Fibroblast of peridontal ligament (primary cell): ENCODE data around the gene STX1B.

ENCODE experiments used
- DNase-seq: peaks from one replicate; pipeline ENCODE4 v3.0.0-alpha.2; 2010; ENCODE audit errors: extremely low read depth

The STX1B gene

GRCh38 chr16:30979170-30980022 is 31.0 kb downstream of the STX1B start:
- DNase-seq: no peak

DNA sequence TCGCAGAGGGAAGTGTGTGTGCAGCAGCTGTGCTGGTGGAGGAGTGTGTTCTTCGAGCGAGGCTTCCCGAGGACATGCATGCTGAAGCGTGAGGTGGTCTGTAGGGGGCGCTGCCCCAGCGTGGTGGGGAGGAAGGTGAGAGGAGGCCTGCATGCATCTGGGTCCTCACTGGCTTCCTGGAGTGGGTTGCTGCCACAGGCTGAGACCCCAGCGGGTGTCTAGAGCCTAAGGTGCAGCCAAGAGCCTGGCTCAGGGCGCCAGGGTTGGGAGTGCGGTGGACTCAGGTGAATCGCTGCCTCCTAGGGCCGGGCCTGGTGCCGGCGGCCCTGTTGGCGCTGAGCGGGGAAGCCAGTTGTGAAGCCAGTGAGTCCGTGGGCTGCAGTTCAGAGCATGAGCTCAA is 32.9 kb downstream of the STX1B start:
- no peak for DNase-seq

DNA sequence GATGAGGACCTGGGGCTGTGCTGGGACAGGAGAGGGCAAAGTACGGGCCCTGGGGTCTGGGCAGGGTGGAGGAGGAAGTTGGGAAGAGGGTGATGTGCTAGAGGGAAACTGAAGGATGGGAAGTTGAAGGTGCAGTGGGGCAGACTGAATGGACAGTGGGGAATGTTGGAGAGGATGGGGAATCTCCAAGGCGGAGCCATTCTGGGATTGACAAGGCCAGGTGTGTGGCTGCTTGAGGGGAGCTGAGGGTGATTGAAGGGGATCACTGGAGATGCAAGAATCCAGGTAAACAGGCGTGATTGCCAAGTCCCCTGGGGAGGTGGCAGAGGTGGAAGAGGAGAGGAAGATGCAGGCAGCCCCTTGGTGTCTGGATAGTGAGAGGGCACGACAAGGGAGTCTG is 34.0 kb downstream of the STX1B start:
- DNase-seq: no peak

- DNase-seq: no peak
These were observed 36.1 kb downstream of the STX1B start for GRCh38 chr16:30974348-30974747.

GRCh38 chr16:30972872-30973271 is 37.6 kb downstream of the STX1B start:
- DNase-seq: no peak

DNA sequence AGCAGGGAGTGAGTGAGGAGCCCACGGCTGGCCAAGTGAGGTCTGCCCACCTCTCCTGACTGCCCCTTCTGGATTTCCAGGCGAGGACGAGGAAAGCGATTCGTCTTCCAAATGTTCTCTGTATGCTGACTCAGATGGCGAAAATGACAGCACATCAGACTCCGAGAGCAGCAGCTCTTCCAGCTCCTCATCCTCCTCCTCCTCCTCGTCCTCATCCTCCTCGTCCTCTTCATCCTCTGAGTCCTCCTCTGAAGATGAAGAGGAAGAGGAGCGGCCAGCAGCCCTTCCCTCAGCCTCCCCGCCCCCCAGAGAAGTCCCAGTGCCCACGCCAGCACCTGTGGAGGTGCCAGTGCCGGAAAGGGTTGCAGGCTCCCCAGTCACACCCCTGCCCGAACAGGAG is 39.1 kb downstream of the STX1B start:
- DNase-seq: no peak

DNA sequence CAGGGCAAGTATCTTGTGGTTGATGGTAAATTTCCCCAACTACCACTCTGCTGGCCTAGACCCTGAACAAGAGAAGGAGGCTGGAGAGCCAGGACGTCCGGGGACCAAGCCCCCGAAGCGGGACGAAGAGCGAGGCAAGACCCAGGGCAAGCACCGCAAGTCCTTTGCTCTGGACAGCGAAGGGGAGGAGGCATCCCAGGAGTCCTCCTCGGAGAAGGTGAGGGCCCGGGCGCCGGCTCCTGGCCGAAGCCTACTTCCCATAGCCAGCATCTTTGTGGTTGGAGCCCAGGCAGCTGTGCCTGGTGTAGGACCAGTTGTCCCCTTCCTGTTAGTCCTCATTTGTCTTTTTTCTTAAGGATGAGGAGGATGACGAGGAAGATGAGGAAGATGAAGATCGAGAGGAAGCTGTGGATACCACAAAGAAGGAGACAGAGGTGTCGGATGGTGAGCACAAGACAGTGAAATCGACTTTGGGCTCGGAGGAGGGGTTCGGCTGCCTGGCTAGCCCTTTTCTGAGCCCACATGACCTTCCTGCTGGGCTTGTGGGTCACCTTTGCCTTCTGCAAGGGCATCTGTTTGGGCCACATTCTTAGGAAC is 41.1 kb downstream of the STX1B start:
- DNase-seq: no peak

- DNase-seq: peak; percentile 52
These were observed 42.6 kb downstream of the STX1B start for GRCh38 chr16:30967795-30968194.

GRCh38 chr16:30966033-30966619 is 44.3 kb downstream of the STX1B start:
- no peak for DNase-seq

DNA sequence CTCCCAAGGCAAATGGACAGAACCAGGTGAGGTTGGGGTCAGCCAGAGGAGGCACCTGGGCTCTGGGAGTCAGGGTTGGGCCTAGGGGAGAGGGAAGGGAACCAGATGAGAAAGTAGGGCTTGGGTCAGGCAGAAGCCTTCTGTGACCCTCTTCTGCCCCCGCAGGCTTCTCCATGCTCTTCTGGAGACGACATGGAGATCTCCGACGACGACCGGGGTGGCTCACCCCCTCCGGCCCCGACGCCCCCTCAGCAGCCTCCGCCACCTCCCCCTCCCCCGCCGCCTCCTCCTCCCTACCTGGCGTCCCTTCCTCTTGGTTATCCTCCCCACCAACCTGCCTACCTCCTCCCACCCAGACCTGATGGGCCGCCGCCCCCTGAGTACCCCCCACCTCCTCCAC is 45.0 kb downstream of the STX1B start:
- DNase-seq: no peak

DNA sequence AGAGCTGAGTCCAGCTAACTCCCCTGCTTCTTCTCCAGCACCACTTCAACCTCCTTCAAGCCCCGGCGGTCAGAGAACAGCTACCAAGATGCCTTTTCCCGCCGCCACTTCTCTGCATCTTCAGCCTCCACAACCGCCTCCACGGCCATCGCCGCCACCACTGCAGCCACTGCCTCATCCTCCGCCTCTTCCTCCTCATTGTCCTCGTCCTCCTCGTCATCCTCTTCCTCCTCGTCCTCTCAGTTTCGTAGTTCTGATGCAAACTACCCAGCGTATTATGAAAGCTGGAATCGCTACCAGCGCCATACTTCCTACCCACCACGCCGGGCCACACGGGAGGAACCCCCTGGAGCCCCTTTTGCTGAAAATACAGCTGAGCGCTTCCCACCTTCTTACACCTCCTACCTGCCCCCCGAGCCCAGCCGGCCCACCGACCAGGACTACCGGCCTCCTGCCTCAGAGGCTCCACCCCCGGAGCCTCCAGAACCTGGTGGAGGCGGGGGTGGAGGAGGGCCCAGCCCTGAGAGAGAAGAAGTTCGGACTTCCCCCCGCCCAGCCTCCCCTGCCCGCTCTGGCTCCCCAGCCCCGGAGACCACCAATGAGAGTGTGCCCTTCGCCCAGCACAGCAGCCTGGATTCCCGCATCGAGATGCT is 45.7 kb downstream of the STX1B start:
- no peak for DNase-seq

DNA sequence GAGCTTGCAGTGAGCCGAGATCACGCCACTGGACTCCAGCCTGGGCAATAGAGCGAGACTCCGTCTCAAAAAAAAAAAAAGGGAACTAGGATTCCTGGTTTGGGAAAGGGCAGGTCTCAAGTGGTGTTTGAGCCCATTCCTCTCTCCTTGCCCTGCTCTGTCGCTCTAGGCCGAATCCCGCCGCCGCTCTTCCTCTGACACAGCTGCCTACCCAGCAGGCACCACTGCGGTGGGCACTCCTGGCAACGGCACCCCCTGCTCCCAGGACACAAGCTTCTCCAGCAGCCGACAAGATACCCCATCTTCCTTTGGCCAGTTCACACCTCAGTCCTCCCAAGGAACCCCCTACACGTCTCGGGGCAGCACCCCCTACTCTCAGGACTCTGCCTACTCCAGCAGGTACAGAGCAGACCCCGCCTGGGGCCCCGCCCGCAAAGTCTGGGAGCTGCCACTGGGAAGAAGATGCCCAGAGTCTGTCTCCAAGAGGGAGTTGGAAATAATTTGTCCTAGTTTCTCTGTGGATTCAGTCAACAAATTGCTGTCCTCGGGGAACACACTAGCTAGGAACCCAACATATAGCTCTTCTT is 46.4 kb downstream of the STX1B start:
- no peak for DNase-seq

DNA sequence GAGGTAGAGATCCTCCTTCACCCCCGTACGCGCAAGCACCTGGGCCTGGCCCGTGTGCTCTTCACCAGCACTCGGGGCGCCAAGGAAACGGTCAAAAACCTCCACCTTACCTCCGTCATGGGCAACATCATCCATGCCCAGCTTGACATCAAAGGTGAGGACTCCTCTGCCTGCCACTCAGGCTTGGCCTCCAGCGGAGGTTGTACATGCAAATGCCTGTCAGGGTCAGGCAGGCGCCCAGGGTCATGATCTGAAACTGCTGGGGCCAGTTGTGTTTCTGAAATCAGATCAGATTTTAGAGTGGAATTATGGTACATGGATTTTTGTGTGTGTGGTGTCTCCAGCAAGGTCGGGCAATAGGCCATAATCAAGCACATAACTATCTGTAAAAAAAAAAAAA is 49.1 kb downstream of the STX1B start:
- no peak for DNase-seq

DNA sequence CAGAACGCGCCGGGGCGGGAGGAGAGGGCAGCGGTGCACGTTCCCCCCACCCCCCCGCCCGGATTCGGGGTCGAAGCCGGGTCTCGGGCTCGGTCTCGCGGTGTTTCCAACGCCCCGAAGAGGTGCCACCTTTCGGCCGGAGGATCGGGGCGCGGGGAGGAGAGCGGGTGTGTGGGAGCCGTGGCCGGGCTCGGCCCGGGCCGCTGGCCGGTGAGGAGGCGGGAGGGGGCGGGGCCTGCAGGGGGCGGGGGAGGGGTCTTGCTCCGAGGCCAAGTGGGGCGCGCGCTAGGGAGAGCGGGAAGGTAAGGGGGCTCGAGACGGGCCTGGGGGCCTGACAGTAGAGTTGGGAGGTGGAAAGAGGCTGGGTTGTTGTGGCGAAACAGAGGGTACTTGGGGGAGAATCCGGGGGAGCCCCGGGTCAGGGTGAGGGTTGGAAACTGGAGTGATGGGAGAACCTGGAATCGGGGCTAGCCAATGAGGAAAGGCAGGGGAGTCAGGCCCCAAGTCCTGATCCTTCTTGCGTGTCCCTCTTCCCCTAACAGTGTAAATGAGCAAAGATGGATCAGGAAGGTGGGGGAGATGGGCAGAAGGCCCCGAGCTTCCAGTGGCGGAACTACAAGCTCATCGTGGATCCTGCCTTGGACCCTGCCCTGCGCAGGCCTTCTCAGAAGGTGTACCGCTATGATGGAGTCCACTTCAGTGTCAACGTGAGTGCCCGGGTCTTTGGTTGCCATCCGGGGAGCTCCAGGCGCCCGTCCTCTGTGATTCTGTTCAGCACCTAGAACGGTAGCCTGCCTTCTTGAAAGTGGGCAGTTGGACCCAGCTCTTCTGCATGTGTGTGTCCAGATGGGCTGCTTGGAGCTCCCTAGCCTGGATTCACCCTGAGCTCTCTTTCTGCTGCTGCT is 52.0 kb downstream of the STX1B start:
- DNase-seq: peak; percentile 48

DNA sequence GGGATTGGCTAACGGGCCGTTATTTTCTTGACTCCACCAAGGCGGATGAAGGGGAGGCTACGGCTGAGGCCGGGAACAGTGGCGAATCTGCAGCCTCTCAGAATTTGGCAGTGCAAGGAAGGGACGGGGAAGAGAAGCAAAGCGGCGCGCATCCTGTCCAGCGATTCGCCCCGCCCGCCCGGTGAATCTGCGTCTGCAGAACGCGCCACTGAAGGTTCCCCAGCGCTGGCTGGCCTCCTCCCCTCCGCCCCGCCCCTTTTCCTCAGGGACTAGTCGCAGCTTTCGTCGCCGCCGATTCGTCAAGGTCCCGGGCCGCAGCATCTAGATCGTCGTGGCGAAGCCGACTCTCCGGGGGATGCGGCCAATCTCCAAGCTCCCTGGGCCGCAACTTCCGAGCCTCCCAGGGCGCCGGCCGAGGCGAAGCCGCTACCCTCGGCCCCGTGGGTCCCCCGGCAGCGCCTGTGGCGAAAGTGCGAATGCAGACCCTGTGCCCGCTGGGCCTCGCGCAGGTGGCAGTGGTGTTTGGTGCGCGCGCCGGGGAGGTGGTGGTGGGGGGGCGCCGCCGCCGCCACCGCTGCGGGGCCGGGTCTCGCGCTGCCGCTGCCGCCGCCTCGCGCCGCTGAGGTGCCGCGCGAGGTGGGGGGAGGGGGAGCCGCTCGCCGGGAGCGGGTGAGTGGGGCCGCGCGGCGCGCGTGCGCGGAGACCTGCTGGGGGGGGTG is 52.8 kb downstream of the STX1B start, which contains the start of gene SETD1A:
Gene SETD1A, plus strand, starts transcription at position 299 of the 719 bp plus-strand sequence. CDS start 978 bp downstream, outside the sequence.
- DNase-seq: peak; percentile 94

- peak; percentile 80 for DNase-seq
These were observed 53.6 kb downstream of the STX1B start for GRCh38 chr16:30956601-30957455.

GRCh38 chr16:30954993-30955392 is 55.4 kb downstream of the STX1B start:
- DNase-seq: no peak

DNA sequence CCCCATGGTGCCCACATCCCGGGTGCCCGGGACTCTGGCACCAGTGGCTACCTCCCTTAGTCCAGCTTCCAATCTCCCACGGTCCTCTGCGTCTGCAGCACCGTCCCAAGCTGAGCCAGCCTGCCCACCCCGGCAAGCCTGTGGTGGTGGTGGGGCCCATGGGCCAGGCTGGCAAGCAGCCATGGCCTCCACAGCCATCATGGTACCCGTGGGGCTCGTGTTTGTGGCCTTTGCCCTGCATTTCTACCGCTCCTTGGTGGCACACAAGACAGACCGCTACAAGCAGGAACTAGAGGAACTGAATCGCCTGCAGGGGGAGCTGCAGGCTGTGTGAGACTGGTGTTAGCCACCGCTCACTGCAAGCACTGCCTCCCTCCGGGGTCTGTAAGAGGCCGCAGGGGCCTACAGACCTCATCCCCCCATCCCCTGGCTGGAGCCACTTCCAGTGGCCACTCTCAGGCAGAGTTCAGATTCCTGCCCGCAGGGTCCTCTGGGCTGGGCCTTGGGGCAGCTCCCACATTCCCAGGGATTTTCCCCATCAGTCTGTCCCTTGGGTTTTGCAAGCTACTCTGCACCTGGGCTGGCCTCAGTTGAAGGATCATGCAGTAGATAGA is 56.8 kb downstream of the STX1B start:
- DNase-seq: peak; percentile 60

DNA sequence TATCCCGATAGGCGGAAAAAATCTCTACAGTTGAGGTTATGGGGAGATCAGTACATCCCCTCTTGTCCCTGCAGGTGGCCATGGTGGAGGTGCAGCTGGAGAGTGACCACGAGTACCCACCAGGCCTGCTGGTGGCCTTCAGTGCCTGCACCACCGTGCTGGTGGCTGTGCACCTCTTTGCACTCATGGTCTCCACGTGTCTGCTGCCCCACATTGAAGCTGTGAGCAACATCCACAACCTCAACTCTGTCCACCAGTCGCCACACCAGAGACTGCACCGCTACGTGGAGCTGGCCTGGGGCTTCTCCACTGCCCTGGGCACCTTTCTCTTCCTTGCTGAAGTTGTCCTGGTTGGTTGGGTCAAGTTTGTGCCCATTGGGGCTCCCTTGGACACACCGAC is 57.3 kb downstream of the STX1B start:
- no peak for DNase-seq
